Neutrophil (primary cell): ENCODE results near the gene LENG1.
A peak's percentile ranks its signal among the peaks of the same experiment; 100 is the strongest.

Experiments
- H3K27ac ChIP-seq: fragments of 200-600 bp; sonication (generic); 2 replicates; pipeline ENCODE4 v1.5.1; 2016; ENCODE audit warnings: mild to moderate bottlenecking, moderate library complexity
- H3K27me3 ChIP-seq: fragments of 200-600 bp; sonication (generic); 2 replicates; pipeline ENCODE4 v1.6.0; 2016; ENCODE audit warnings: mild to moderate bottlenecking
- H3K36me3 ChIP-seq: fragments of 200-600 bp; sonication (generic); 2 replicates; pipeline ENCODE4 v1.5.1; 2017
- H3K4me1 ChIP-seq, 2 experiments: fragments of 200-600 bp in 1 of 2; sonication (generic) in 1 of 2; 1 replicate in 1 of 2; 2 replicates in 1 of 2; pipeline versions ENCODE4 v1.5.1 to v1.6.1; 2013 to 2016; ENCODE audit warnings: low read depth in 1 of 2, low read length in 1 of 2, mild to moderate bottlenecking in 1 of 2, moderate library complexity in 1 of 2; ENCODE audit not compliant: control insufficient read depth in 1 of 2, insufficient read depth in 1 of 2
- H3K4me3 ChIP-seq, 2 experiments: fragments of 200-600 bp in 1 of 2; sonication (generic) in 1 of 2; 1 replicate in 1 of 2; 2 replicates in 1 of 2; pipeline ENCODE4 v1.5.1; 2013 to 2016; ENCODE audit warnings: low read depth in 1 of 2, low read length in 1 of 2, mild to moderate bottlenecking in 1 of 2, moderate library complexity in 1 of 2
- H3K9me3 ChIP-seq: fragments of 200-600 bp; sonication (generic); 2 replicates; pipeline ENCODE4 v1.5.1; 2016
- CTCF ChIP-seq: fragments of 200-600 bp; sonication (generic); IDR thresholded peaks from 2 replicates; pipeline ENCODE4 v1.5.1; 2016; ENCODE audit warnings: antibody characterized with exemption

The LENG1 gene

GRCh38 chr19:54136864-54137698 lies 22.4 kb downstream of the LENG1 start:
- peaks cover 7% of the 10 kb centered on the region for H3K36me3 ChIP-seq
- H3K4me3 ChIP-seq = peak overlapping the region; percentile 76 to 99
- no peaks in the 10 kb centered on the region for H3K9me3 ChIP-seq
- peaks cover 34 to 37% of the 10 kb centered on the region in 2 experiments for H3K4me1 ChIP-seq
- peaks cover 4% of the 10 kb centered on the region for H3K27me3 ChIP-seq
- TF ChIP-seq CTCF = peak; percentile 32
- peak overlapping the region; percentile 91 for H3K27ac ChIP-seq

DNA sequence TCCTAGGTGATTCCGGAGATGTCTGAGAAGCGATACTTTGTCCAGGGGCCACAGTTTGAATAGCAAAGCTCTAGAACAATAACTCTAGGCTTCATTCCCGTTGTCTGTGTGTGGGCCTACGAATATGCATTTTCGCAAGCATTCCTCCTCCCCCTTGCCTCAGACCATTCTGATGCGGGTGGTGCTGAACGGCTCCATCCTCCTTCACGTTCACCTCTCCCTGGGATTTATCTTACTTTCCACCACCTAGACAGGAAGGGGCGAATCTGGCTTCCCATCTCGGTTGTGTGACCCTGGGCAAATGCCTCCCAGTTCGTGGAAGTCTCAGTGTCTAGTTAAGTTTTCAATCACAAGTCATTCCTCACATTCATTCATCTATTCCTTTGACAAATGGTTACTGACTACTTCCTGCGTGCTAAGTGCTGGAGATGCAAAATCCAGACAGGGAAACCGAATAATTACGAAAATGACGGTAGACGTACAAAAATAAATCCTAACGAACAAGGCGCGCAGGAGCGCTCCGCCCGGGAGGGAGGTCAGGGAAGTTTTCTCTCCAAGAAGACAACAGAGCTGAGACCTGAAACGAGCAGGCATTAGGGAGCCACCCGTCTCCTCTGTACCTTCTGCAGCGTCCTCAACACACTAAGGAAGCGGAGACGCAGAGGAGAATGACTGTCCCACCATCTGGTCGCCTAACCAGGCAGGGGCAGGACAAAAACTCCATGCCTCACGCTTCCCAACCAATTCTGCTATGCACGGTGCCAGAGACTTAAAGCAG lies 23.2 kb downstream of the LENG1 start:
- H3K27ac ChIP-seq = peak overlapping the region; percentile 91
- peaks cover 4% of the 10 kb centered on the region for H3K27me3 ChIP-seq
- peaks cover 34 to 37% of the 10 kb centered on the region in 2 experiments for H3K4me1 ChIP-seq
- no peak for TF ChIP-seq CTCF
- H3K4me3 ChIP-seq = peak overlapping the region; percentile 58 to 64
- no peaks in the 10 kb centered on the region for H3K9me3 ChIP-seq
- peaks cover 14% of the 10 kb centered on the region for H3K36me3 ChIP-seq

- Histone ChIP-seq H3K4me3 (no peak overlapping the region), H3K27ac (no peak overlapping the region)
- no peak for TF ChIP-seq CTCF
Observed at GRCh38 chr19:54133957-54134590, 25.4 kb downstream of the LENG1 start.

GRCh38 chr19:54133312-54133956 lies 26.1 kb downstream of the LENG1 start:
- no peak for TF ChIP-seq CTCF
- no peak overlapping the region for H3K4me3 ChIP-seq
- H3K27ac ChIP-seq = no peak overlapping the region
- peaks cover 16 to 19% of the 10 kb centered on the region in 2 experiments for H3K4me1 ChIP-seq
- no peaks in the 10 kb centered on the region for H3K9me3 ChIP-seq
- H3K36me3 ChIP-seq = peaks cover 38% of the 10 kb centered on the region
- H3K27me3 ChIP-seq = peaks cover 4% of the 10 kb centered on the region

More at GRCh38 chr19:54133957-54134590, 25.4 kb downstream of the LENG1 start:
- Histone ChIP-seq H3K27me3 (peaks cover 4% of the 10 kb centered on the region), H3K36me3 (peaks cover 32% of the 10 kb centered on the region), H3K9me3 (no peaks in the 10 kb centered on the region), H3K4me1 (peaks cover 23 to 25% of the 10 kb centered on the region in 2 experiments)

DNA sequence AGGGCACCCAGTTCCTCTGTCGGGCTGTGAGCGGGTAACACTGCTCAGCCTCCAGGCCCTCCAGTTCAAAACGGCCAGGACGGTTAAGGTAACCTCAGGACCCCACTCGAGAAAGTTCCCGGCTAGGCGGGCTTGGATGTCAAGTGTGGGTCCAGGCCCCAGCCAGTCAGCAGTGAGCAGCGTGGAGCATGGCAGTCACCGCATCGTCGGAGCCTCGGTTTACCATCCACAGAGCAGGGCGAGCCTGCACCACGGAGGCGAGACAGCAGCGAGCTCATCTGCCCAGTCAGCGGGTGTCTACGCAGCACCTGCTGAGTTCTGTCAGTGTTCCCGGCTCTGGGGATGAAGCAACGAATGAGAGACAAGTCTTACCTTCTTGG lies 29.9 kb downstream of the LENG1 start:
- Histone ChIP-seq H3K27me3 (no peaks in the 10 kb centered on the region), H3K9me3 (no peaks in the 10 kb centered on the region), H3K4me3 (no peak overlapping the region), H3K4me1 (no peaks in the 10 kb centered on the region), H3K36me3 (peaks cover 76% of the 10 kb centered on the region), H3K27ac (no peak overlapping the region)
- TF ChIP-seq CTCF = no peak
